ENCODE results near the gene MAGIX.

GRCh38 chrX:49204709-49205108 is 42.2 kb downstream of the MAGIX start:
- TF ChIP-seq CTCF (IDR thresholded peaks at IDR 0.05) (no peak), POLR2AphosphoS5 (IDR thresholded peaks at IDR 0.05; ENCODE audit: insufficient read depth in 1 of 2, low read depth in 1 of 2) (no peak)
